B cell (primary cell): Measurements from ENCODE around the gene ZBED1. TPM values are rescaled to one million over a fixed set of nuclear protein-coding genes. Genes with fewer than 3 reads are reported as not detected.
"Not testable (repeated sequence)": the region's sequence is repeated elsewhere in the genome, so short reads cannot be mapped to it uniquely, and the experiment has no call there.

Experiments used
- ATAC-seq: fragments of 200-7000 bp; cut with Tn5 transposase; one replicate; pipeline ENCODE4 v1.10.0; 2021; ENCODE audit warnings: low read depth, mild to moderate bottlenecking, moderate number of reproducible peaks, moderate library complexity
- CTCF ChIA-PET: fragments of 350-600 bp; sonication (Branson Sonifier 250); formaldehyde crosslinking; loops from one replicate; lab custom pipeline; 2021; ENCODE audit warnings: antibody characterized with exemption, inconsistent platforms; lab: Charles Lee
- POLR2A ChIA-PET: fragments of 350-600 bp; sonication (Branson Sonifier 250); formaldehyde crosslinking; loops from one replicate; lab custom pipeline; 2021; ENCODE audit warnings: antibody characterized with exemption; lab: Charles Lee
- DNase-seq: peaks from one replicate; pipeline ENCODE4 v3.0.0; 2013
- H2AFZ ChIP-seq: 2 replicates; pipeline ENCODE4 v1.6.1; 2012; ENCODE audit warnings: mild to moderate bottlenecking, low read depth, low read length; ENCODE audit not compliant: insufficient read depth, poor library complexity, severe bottlenecking
- H3K27ac ChIP-seq, 2 donors: 1 replicate in 1 of 2; 2 replicates in 1 of 2; pipeline ENCODE4 v1.5.1; 2012 to 2013; ENCODE audit warnings: low read length in 2 of 2, mild to moderate bottlenecking in 2 of 2, moderate library complexity in 1 of 2
- H3K27me3 ChIP-seq, 4 experiments: fragments of 200-600 bp in 1 of 4; sonication (generic) in 1 of 4; replicated peaks in 1 of 4; 1 replicate in 2 of 4; 2 replicates in 2 of 4; pipeline versions ENCODE4 v1.6.1 to v1.7.0; 2013 to 2016; ENCODE audit warnings: low read length in 3 of 4, mild to moderate bottlenecking in 2 of 4, mixed read lengths in 1 of 4, moderate library complexity in 1 of 4; ENCODE audit not compliant: insufficient read depth in 4 of 4, control insufficient read depth in 3 of 4; ENCODE audit errors: control extremely low read depth in 1 of 4
- H3K36me3 ChIP-seq, 2 experiments: replicated peaks in 1 of 2; 1 replicate in 1 of 2; 2 replicates in 1 of 2; pipeline versions ENCODE4 v1.6.1 to v1.7.1; 2013; ENCODE audit warnings: low read length in 1 of 2; ENCODE audit not compliant: insufficient read depth in 2 of 2, control insufficient read depth in 1 of 2; ENCODE audit errors: control extremely low read depth in 1 of 2, extremely low read depth in 1 of 2
- H3K4me1 ChIP-seq, 2 donors: fragments of 200-600 bp in 1 of 2; sonication (generic) in 1 of 2; 1 replicate in 1 of 2; 2 replicates in 1 of 2; pipeline versions ENCODE4 v1.5.1 to v1.6.1; 2013 to 2017; ENCODE audit warnings: low read length in 2 of 2; ENCODE audit not compliant: control insufficient read depth in 2 of 2, insufficient read depth in 2 of 2
- H3K4me2 ChIP-seq: replicated peaks from 2 replicates; pipeline ENCODE3; 2012; ENCODE audit warnings: mild to moderate bottlenecking, low read depth, low read length; ENCODE audit not compliant: poor library complexity, severe bottlenecking
- H3K4me3 ChIP-seq, 5 experiments: fragments of 200-600 bp in 1 of 5; sonication (generic) in 1 of 5; 1 replicate in 3 of 5; 2 replicates in 2 of 5; pipeline versions ENCODE4 v1.5.1 to v1.7.0; 2011 to 2016; ENCODE audit warnings: low read length in 4 of 5, mild to moderate bottlenecking in 4 of 5, low read depth in 2 of 5, control low read depth in 1 of 5, moderate library complexity in 1 of 5; ENCODE audit not compliant: insufficient read depth in 1 of 5; ENCODE audit errors: control extremely low read depth in 1 of 5, extremely low read depth in 1 of 5
- H3K79me2 ChIP-seq: fragments of 200-600 bp; sonication (generic); one replicate; pipeline ENCODE4 v1.6.0; 2016; ENCODE audit warnings: low read length; ENCODE audit not compliant: control insufficient read depth, insufficient read depth
- H3K9ac ChIP-seq: fragments of 200-600 bp; sonication (generic); 2 replicates; pipeline ENCODE4 v1.6.1; 2017; ENCODE audit warnings: mild to moderate bottlenecking, low read length, moderate library complexity
- H3K9me3 ChIP-seq, 3 donors: one replicate each; pipeline versions ENCODE4 v1.6.1 to v1.7.1; 2013; ENCODE audit warnings: low read length in 2 of 3; ENCODE audit not compliant: control insufficient read depth in 2 of 3, insufficient read depth in 1 of 3; ENCODE audit errors: control extremely low read depth in 1 of 3
- H4K20me1 ChIP-seq: 2 replicates; pipeline ENCODE4 v1.6.0; 2012; ENCODE audit warnings: mild to moderate bottlenecking, low read length; ENCODE audit not compliant: insufficient read depth, control insufficient read depth, poor library complexity, severe bottlenecking
- H3K27ac Mint-ChIP-seq: one replicate; pipeline ENCODE4 v1.8.0; 2021; ENCODE audit warnings: mixed read lengths
- H3K27me3 Mint-ChIP-seq: one replicate; pipeline ENCODE4 v1.8.0; 2021; ENCODE audit warnings: mixed read lengths
- H3K4me1 Mint-ChIP-seq: one replicate; pipeline ENCODE4 v1.8.0; 2021; ENCODE audit warnings: mixed read lengths
- H3K4me3 Mint-ChIP-seq: one replicate; pipeline ENCODE4 v1.8.0; 2021; ENCODE audit warnings: mixed read lengths
- H3K9me3 Mint-ChIP-seq: one replicate; pipeline ENCODE4 v1.8.0; 2022; ENCODE audit warnings: mixed read lengths; ENCODE audit not compliant: insufficient read depth
- EZH2 ChIP-seq: IDR thresholded peaks from 2 replicates; pipeline ENCODE4 v1.6.1; 2012; ENCODE audit warnings: borderline replicate concordance, low read depth, mild to moderate bottlenecking, moderate library complexity, low read length; ENCODE audit not compliant: insufficient read depth, poor library complexity, severe bottlenecking
- WGBS: methylation state at CpG from one replicate; pipeline ENCODE4 v1.1.5; 2013; ENCODE audit warnings: missing lambda C conversion rate; ENCODE audit not compliant: insufficient coverage; 5-methylcytosine and 5-hydroxymethylcytosine counted together
- intact Hi-C: fragments of 100-400 bp; cut with micrococcal nuclease; formaldehyde crosslinking; loops from one replicate; pipeline ENCODE4 v1.10.0; 2022
- polyA plus RNA-seq: library from polyadenylated mRNA; depleted of rRNA; stranded (reverse); fragments of >200 nt; gene quantifications from 2 replicates; pipeline ENCODE4 v1.2.3, GENCODE V29; 2012
- total RNA-seq, 2 donors: library from RNA; stranded (reverse); fragments of 120-200 nt in 1 of 2; gene quantifications; 1 replicate in 1 of 2; 2 replicates in 1 of 2; pipeline versions ENCODE4 v1.2.3 to v1.2.4, GENCODE V29; 2013 to 2022
- TF ChIP-seq, protein P1 (sequence below): fragments of 200-600 bp; IDR thresholded peaks from one replicate; pipeline ENCODE4 v1.8.0; 2022; ENCODE audit warnings: antibody characterized with exemption, mild to moderate bottlenecking

The ZBED1 gene
- total and polyA plus RNA-seq, 2 donors (not counting 1 experiment from before 2014, with no cell fraction given): 20.3 to 44.7 TPM

DNA sequence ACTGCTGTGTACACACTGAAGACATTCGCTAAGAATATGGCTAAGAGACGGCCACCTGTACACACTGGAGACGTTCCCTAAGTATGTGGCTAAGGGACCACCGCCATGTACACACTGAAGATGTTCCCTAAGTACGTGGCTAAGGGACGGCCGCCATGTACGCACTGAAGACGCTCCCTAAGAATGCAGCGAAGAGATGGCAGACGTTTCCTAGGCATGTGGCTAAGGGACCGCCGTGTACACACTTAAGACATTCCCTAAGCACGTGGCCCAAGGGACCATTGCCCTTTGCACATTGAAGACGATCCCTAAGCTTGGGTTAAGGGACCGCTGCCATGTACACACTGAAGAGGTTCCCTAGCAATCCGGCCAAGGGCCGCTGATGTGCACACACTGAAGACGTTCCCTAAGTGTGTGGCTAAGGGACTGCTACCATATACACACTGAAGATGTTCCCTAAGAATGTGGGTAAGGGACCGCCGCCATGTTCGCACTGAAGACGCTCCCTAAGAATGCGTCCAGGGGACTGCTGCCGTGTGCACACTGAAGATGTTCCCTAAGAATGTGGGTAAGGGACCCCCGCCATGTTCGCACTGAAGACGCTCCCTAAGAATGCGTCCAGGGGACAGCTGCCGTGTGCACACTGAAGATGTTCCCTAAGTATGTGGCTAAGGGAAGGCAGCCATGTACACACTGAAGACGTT is 36.7 kb downstream of the ZBED1 start:
- intact Hi-C loops: no loop called here
- Histone ChIP-seq H3K9ac (no peak overlapping the region), H3K27me3 (no peaks in the 10 kb centered on the region), H3K4me2 (no peak overlapping the region), H3K27ac (no peak overlapping the region), H3K4me3 (no peak overlapping the region), H3K9me3 (no peaks in the 10 kb centered on the region), H2AFZ (no peak overlapping the region), H4K20me1 (peaks cover 37% of the 10 kb centered on the region), H3K79me2 (peaks cover 48% of the 10 kb centered on the region), H3K36me3 (no peaks in the 10 kb centered on the region), H3K4me1 (no peaks in the 10 kb centered on the region)
- ATAC-seq: no peak
- no peak overlapping the region for H3K4me3 Mint-ChIP-seq
- no peak for TF ChIP-seq EZH2
- TF ChIP-seq, protein P1, sequence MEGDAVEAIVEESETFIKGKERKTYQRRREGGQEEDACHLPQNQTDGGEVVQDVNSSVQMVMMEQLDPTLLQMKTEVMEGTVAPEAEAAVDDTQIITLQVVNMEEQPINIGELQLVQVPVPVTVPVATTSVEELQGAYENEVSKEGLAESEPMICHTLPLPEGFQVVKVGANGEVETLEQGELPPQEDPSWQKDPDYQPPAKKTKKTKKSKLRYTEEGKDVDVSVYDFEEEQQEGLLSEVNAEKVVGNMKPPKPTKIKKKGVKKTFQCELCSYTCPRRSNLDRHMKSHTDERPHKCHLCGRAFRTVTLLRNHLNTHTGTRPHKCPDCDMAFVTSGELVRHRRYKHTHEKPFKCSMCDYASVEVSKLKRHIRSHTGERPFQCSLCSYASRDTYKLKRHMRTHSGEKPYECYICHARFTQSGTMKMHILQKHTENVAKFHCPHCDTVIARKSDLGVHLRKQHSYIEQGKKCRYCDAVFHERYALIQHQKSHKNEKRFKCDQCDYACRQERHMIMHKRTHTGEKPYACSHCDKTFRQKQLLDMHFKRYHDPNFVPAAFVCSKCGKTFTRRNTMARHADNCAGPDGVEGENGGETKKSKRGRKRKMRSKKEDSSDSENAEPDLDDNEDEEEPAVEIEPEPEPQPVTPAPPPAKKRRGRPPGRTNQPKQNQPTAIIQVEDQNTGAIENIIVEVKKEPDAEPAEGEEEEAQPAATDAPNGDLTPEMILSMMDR: no peak
- H3K4me1 Mint-ChIP-seq: peaks cover 9% of the 10 kb centered on the region
- no peak overlapping the region for H3K27ac Mint-ChIP-seq
- DNase-seq: no peak
- 94% methylated on average over 30 of the region's 31 CpGs for WGBS
- POLR2A ChIA-PET: no interaction called here
- CTCF ChIA-PET: no interaction called here
- no peaks in the 10 kb centered on the region for H3K9me3 Mint-ChIP-seq
- no peaks in the 10 kb centered on the region for H3K27me3 Mint-ChIP-seq

DNA sequence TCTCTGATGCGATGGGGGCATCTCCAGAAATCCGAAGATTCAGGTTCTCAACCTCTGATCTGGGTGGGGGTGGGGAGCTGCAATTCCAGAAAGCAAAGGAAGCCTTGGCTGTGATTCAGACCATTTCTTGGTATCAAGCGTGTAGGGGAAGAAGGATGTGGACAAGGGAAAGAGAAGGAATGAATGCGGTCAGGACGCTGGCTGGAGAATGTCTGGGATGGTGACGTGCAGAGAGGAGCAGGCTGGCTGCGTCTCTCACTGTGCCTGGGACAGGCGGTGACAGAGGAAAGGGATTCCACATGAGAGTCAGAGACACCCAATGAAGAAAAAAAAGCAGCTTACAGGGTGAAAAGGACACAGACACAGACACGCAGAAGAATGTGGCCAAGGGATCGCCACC is 37.3 kb downstream of the ZBED1 start:
- ATAC-seq, H3K4me3 Mint-ChIP-seq, DNase-seq, CTCF ChIA-PET, H3K27me3 ChIP-seq, intact Hi-C loops, H3K27me3 Mint-ChIP-seq, H3K4me3 ChIP-seq, H3K9me3 ChIP-seq, H3K4me1 Mint-ChIP-seq, H3K4me1 ChIP-seq, H3K4me2 ChIP-seq, H3K9me3 Mint-ChIP-seq, H3K27ac Mint-ChIP-seq, H3K36me3 ChIP-seq, H3K27ac ChIP-seq, H3K9ac ChIP-seq, H2AFZ ChIP-seq, POLR2A ChIA-PET: not testable (repeated sequence)
- Histone ChIP-seq H4K20me1 (peaks cover 30% of the 10 kb centered on the region), H3K79me2 (peaks cover 44% of the 10 kb centered on the region)
- WGBS: 96% methylated on average over 9 of the region's 10 CpGs
